PC-9 (cell line): Measurements from ENCODE around the gene VPS16. TPM values are rescaled to one million over a fixed set of nuclear protein-coding genes. Genes with fewer than 3 reads are reported as not detected.

ENCODE experiments used
- BruUV-seq: library from RNA; stranded (reverse); fragments of 400-500 nt; replicated peaks from 2 replicates; lab custom pipeline; 2021; lab: Mats Ljungman, UMichigan
- CTCF ChIA-PET: fragments of 300-600 bp; sonication (Branson Sonifier 250); formaldehyde crosslinking; loops from one replicate; lab custom pipeline; 2022; ENCODE audit warnings: antibody characterized with exemption; lab: Charles Lee
- POLR2A ChIA-PET: fragments of 300-600 bp; sonication (Branson Sonifier 250); formaldehyde crosslinking; loops from one replicate; lab custom pipeline; 2022; ENCODE audit warnings: antibody characterized with exemption; ENCODE audit not compliant: unreplicated experiment; lab: Charles Lee
- DNase-seq, 2 experiments: peaks; one replicate each; pipeline versions ENCODE4 v3.0.0 to v3.0.0-alpha.2; 2015 to 2022; ENCODE audit warnings: mixed read lengths in 1 of 2
- H2AFZ ChIP-seq: fragments of 200-600 bp; sonication (generic); 2 replicates; pipeline ENCODE4 v1.8.1; 2017; ENCODE audit warnings: antibody characterized with exemption
- H3F3A ChIP-seq: fragments of 200-600 bp; sonication (generic); 2 replicates; pipeline ENCODE4 v1.8.1; 2017; ENCODE audit warnings: antibody characterized with exemption, mild to moderate bottlenecking, low read depth; ENCODE audit not compliant: insufficient read depth
- H3K27ac ChIP-seq: fragments of 200-600 bp; sonication (generic); 2 replicates; pipeline ENCODE4 v1.6.1; 2016; ENCODE audit warnings: mixed run types
- H3K27me3 ChIP-seq: fragments of 200-600 bp; sonication (generic); 2 replicates; pipeline ENCODE4 v1.6.1; 2016; ENCODE audit warnings: low read depth, mixed run types; ENCODE audit not compliant: insufficient read depth
- H3K36me3 ChIP-seq: fragments of 200-600 bp; sonication (generic); 2 replicates; pipeline ENCODE4 v1.6.1; 2016; ENCODE audit warnings: low read depth, mixed run types
- H3K4me1 ChIP-seq: fragments of 200-600 bp; sonication (generic); replicated peaks from 2 replicates; pipeline ENCODE4 v1.6.1; 2016; ENCODE audit warnings: mixed run types; ENCODE audit not compliant: insufficient read depth
- H3K4me2 ChIP-seq: fragments of 200-600 bp; sonication (generic); 2 replicates; pipeline ENCODE4 v1.6.1; 2017; ENCODE audit warnings: mixed run types
- H3K4me3 ChIP-seq: fragments of 200-600 bp; sonication (generic); 2 replicates; pipeline ENCODE4 v1.6.1; 2016; ENCODE audit warnings: mixed run types
- H3K79me2 ChIP-seq: fragments of 200-600 bp; sonication (generic); 2 replicates; pipeline ENCODE4 v1.6.1; 2017; ENCODE audit warnings: low read depth, mixed run types
- H3K9me2 ChIP-seq: fragments of 200-600 bp; sonication (generic); 2 replicates; pipeline ENCODE4 v1.8.1; 2017; ENCODE audit warnings: mild to moderate bottlenecking; ENCODE audit not compliant: insufficient read depth
- H3K9me3 ChIP-seq: fragments of 200-600 bp; sonication (generic); 2 replicates; pipeline ENCODE4 v1.8.1; 2016; ENCODE audit warnings: low read depth; ENCODE audit not compliant: insufficient read depth
- H4K20me1 ChIP-seq: fragments of 200-600 bp; sonication (generic); 2 replicates; pipeline ENCODE4 v1.8.1; 2017; ENCODE audit not compliant: insufficient read depth
- EZH2 ChIP-seq: fragments of 200-600 bp; sonication (generic); IDR thresholded peaks from 2 replicates; pipeline ENCODE4 v1.8.0; 2017; ENCODE audit warnings: antibody characterized with exemption, low read depth
- intact Hi-C: fragments of 100-400 bp; cut with micrococcal nuclease; formaldehyde crosslinking; loops from one replicate; pipeline ENCODE4 v1.10.0; 2022; ENCODE audit not compliant: unreplicated experiment
- total RNA-seq: library from RNA; stranded (reverse); gene quantifications from 2 replicates; pipeline ENCODE4 v1.2.3, GENCODE V29; 2021
- TF ChIP-seq, protein P1 (sequence below): fragments of 200-600 bp; sonication (generic); conservative IDR thresholded peaks from 2 replicates; pipeline ENCODE4 v1.6.1; 2017; ENCODE audit warnings: mixed run types, antibody characterized with exemption, mild to moderate bottlenecking, moderate library complexity

VPS16 gene
- total RNA-seq, 1 experiment from 2014 or later: 31.9 TPM

DNA sequence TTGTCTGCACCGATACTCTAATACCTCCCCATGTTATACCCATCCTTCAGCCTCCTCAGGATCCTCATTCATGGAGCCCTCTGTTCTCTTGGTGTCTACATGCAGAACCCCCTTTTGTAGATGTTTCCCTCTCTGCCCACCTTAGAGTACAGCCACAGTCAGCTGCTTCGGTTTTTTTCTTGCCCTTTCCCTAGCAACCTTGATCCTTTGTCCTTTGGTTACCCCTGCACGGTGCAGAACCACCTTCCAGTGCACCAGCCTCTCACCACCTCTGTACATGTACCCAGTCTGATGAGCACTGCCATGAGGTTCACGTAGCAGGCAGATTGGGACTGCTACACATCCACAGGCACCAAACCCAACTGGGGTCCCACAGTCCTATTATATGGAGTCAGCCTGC lies 7.3 kb downstream of the VPS16 start:
- intact Hi-C loops: no loop called here
- Histone ChIP-seq H3K4me1 (no peaks in the 10 kb centered on the region), H2AFZ (no peak overlapping the region), H3F3A (no peaks in the 10 kb centered on the region), H3K79me2 (no peaks in the 10 kb centered on the region), H3K27me3 (no peaks in the 10 kb centered on the region), H3K36me3 (no peaks in the 10 kb centered on the region), H3K9me2 (no peaks in the 10 kb centered on the region), H3K4me2 (no peak overlapping the region), H3K27ac (no peak overlapping the region), H3K9me3 (no peaks in the 10 kb centered on the region), H3K4me3 (no peak overlapping the region), H4K20me1 (no peaks in the 10 kb centered on the region)
- TF ChIP-seq, protein P1, sequence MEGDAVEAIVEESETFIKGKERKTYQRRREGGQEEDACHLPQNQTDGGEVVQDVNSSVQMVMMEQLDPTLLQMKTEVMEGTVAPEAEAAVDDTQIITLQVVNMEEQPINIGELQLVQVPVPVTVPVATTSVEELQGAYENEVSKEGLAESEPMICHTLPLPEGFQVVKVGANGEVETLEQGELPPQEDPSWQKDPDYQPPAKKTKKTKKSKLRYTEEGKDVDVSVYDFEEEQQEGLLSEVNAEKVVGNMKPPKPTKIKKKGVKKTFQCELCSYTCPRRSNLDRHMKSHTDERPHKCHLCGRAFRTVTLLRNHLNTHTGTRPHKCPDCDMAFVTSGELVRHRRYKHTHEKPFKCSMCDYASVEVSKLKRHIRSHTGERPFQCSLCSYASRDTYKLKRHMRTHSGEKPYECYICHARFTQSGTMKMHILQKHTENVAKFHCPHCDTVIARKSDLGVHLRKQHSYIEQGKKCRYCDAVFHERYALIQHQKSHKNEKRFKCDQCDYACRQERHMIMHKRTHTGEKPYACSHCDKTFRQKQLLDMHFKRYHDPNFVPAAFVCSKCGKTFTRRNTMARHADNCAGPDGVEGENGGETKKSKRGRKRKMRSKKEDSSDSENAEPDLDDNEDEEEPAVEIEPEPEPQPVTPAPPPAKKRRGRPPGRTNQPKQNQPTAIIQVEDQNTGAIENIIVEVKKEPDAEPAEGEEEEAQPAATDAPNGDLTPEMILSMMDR: no peak
- TF ChIP-seq EZH2: no peak
- no peak for DNase-seq
- BruUV-seq: no TSS peak
- CTCF ChIA-PET: interaction anchor here (0.6 kb wide), 1 partner anchor 13 kb away, joined by 7 read pairs; no protein-coding TSS in a partner anchor
- POLR2A ChIA-PET: no interaction called here

DNA sequence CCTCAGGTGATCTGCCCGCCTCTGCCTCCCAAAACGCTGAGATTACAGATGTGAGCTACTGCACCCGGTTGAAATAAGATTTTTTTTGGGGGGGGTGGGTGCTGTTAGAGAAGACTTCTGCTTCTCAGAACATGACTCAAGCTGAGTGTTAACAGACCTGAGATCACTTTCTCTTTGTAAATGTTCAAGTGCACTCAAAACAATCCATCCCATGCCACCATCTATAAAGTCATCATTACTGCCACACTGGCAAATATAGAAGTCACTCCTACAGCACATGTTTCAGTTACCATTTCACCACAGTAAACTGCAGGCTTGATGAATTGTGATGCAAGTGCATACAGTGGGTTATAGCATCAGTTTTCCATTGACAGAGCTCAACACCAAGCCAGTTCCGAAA lies 9.0 kb downstream of the VPS16 start:
- no peaks in the 10 kb centered on the region for H3K79me2 ChIP-seq
- TF ChIP-seq EZH2: no peak
- TF ChIP-seq, protein P1: no peak
- no peak overlapping the region for H3K27ac ChIP-seq
- no peaks in the 10 kb centered on the region for H3K36me3 ChIP-seq
- H3K4me1 ChIP-seq: no peaks in the 10 kb centered on the region
- H3K27me3 ChIP-seq: no peaks in the 10 kb centered on the region
- no peak overlapping the region for H3K4me3 ChIP-seq
- H3K9me2 ChIP-seq: no peaks in the 10 kb centered on the region
- DNase-seq: no peak
- CTCF ChIA-PET: interaction anchor here (0.6 kb wide), 2 partner anchors 239 to 1389 kb away, joined by 3 to 4 read pairs; no protein-coding TSS in a partner anchor
- BruUV-seq: no TSS peak
- H3K4me2 ChIP-seq: no peak overlapping the region
- H3F3A ChIP-seq: no peaks in the 10 kb centered on the region
- H4K20me1 ChIP-seq: no peaks in the 10 kb centered on the region
- H2AFZ ChIP-seq: no peak overlapping the region
- no peaks in the 10 kb centered on the region for H3K9me3 ChIP-seq
- intact Hi-C loops: no loop called here
- POLR2A ChIA-PET: interaction anchor here (0.7 kb wide), 1 partner anchor 13 kb away, joined by 4 read pairs; no protein-coding TSS in a partner anchor

DNA sequence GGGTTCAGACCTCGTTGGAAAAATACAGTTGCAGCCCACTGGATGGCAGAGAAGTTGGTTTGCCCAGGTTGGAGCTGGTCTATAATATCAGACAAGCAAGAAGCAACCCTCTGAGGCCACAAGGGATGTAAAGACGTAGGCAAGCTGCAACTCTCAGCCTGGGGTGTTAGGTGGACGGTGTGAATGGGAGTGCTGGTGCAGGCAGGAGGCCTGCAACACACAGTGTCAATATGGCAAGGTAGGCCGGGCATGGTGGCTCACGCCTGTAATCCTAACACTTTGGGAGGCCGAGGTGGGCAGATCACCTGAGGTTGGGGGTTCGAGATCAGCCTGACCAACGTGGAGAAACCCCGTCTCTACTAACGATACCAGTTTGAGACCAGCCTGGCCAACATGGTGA lies 10.5 kb downstream of the VPS16 start:
- H2AFZ ChIP-seq: no peak overlapping the region
- TF ChIP-seq EZH2: no peak
- TF ChIP-seq, protein P1: no peak
- no peaks in the 10 kb centered on the region for H3K9me3 ChIP-seq
- BruUV-seq: no TSS peak
- ChIA-PET CTCF (interaction anchor here (0.6 kb wide), 1 partner anchor 181 kb away, joined by 9 read pairs; no protein-coding TSS in a partner anchor), POLR2A (no interaction called here)
- H3K4me3 ChIP-seq: no peak overlapping the region
- no peaks in the 10 kb centered on the region for H3K4me1 ChIP-seq
- H3K4me2 ChIP-seq: no peak overlapping the region
- no peak overlapping the region for H3K27ac ChIP-seq
- H3K79me2 ChIP-seq: no peaks in the 10 kb centered on the region
- no peaks in the 10 kb centered on the region for H3K36me3 ChIP-seq
- H3K27me3 ChIP-seq: no peaks in the 10 kb centered on the region
- H4K20me1 ChIP-seq: no peaks in the 10 kb centered on the region
- no peaks in the 10 kb centered on the region for H3F3A ChIP-seq
- DNase-seq: no peak
- no peaks in the 10 kb centered on the region for H3K9me2 ChIP-seq
- intact Hi-C loops: no loop called here
